Motor neuron (in vitro differentiated cells): Measurements from ENCODE around the gene LRRC47. TPM values are rescaled to one million over a fixed set of nuclear protein-coding genes. Genes with fewer than 3 reads are reported as not detected.
A peak's percentile ranks its signal among the peaks of the same experiment; 100 is the strongest.

ENCODE experiments used
- ATAC-seq, 8 experiments: fragments of 200-7000 bp; cut with Tn5 transposase; replicated peaks in 6 of 8; 2 replicates each; pipeline ENCODE4 v1.8.0; 2021; ENCODE audit warnings: mild to moderate bottlenecking in 8 of 8, moderate library complexity in 8 of 8
- H3K27ac ChIP-seq, 2 donors: fragments of 250-450 bp; sonication (Bioruptor Pico); 2 replicates each; pipeline ENCODE4 v1.9.0; 2021; ENCODE audit warnings: antibody characterized with exemption in 2 of 2, mild to moderate bottlenecking in 2 of 2, moderate library complexity in 1 of 2
- H3K4me1 ChIP-seq, 2 donors: fragments of 250-450 bp; sonication (Bioruptor Pico); replicated peaks in 1 of 2; 2 replicates each; pipeline ENCODE4 v1.6.1; 2021; ENCODE audit warnings: antibody characterized with exemption in 2 of 2, mild to moderate bottlenecking in 2 of 2, moderate library complexity in 1 of 2
- H3K4me3 ChIP-seq, 5 donors: fragments of 250-450 bp; sonication (Bioruptor Pico); 2 replicates each; pipeline ENCODE4 v1.9.0; 2021; ENCODE audit warnings: antibody characterized with exemption in 5 of 5, mild to moderate bottlenecking in 5 of 5, moderate library complexity in 4 of 5
- WGBS, 10 experiments: fragments of 450-650 bp; shearing (Covaris generic); methylation state at CpG; one replicate each; pipeline ENCODE4 v1.0.0; 2022; 5-methylcytosine and 5-hydroxymethylcytosine counted together
- in situ Hi-C, 9 experiments: fragments of 400-800 bp; cut with MboI; loops; one replicate each; pipeline ENCODE4 v1.15.0; 2021; ENCODE audit warnings: low sequenced_read_pairs in 9 of 9, low pct_unique_long_range_greater_than_20kb in 2 of 9; ENCODE audit not compliant: unreplicated experiment in 9 of 9
- total RNA-seq, 8 experiments: library from RNA; unstranded; fragments of 300-600 nt; gene quantifications; 2 replicates each; pipeline versions ENCODE4 v1.2.3 to v1.2.4, GENCODE V29; 2022

LRRC47 gene
- total RNA-seq, 8 experiments from 2014 or later, result 27.4 to 59.1 (median 39.8) TPM

DNA sequence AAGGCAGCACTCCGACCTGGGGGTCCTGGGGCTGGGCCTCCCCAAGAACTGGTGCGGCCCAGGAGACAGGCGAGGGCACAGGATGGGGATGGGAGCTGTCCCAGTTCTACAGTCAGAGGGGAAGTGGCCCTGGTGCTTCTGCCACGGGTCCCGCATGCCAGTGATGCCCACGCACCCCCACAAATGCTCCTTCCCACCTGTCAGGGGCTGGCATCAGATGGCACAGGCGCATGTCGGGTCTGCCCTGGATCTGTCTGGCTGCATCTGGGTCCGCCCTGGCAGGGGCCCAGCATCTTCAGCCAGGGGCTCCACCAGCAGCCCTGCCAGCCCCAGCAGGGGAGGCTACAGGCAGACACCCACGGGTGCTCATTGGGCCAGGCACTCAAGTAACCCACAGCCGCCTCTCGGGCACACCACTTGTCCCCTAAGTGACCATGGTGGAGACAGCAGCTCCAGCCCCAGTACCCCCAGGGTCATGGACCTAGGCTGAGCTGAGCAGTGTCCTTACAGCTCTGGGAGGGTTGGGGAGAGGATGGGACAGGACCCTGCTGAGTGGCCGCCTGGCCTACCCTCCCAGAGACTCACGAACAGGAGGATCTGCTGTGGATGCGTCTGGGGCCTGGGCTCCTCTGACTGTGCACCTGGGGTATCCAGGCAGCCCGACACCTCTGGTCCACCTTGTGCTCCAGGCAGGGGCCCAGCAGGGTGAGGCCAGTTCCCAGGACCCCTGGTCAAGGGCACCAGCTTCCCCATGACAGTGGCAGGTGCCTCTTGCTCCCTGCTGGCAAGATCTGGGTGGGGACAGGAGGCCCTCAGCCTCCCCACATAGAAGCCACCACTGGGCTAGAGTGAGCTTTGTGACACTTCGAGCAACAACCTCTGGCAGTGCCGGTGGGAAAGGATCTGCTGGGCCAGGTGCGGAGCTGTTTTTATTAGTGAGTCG, 18.4 kb downstream of the LRRC47 start:
- no peak overlapping the region for H3K4me3 ChIP-seq
- no peak for ATAC-seq
- H3K27ac ChIP-seq, result no peak overlapping the region
- in situ Hi-C loops, result no loop called here
- 80 to 88% (median 83%) methylated on average over 1 to 6 of the region's 20 CpGs; no CpG with 5 or more reads in 6 of the 10 experiments for WGBS, 10 experiments
- peaks cover 21 to 36% of the 10 kb centered on the region in 2 donors for H3K4me1 ChIP-seq

GRCh38 chr1:3777078-3777547, 19.2 kb downstream of the LRRC47 start:
- no peak for ATAC-seq
- WGBS, 10 experiments, result 80 to 100% (median 100%) methylated on average over 1 to 2 of the region's 10 CpGs; no CpG with 5 or more reads in 7 of the 10 experiments
- Histone ChIP-seq H3K27ac (no peak overlapping the region), H3K4me1 (peaks cover 21 to 40% of the 10 kb centered on the region in 2 donors), H3K4me3 (no peak overlapping the region)
- in situ Hi-C loops, result no loop called here

DNA sequence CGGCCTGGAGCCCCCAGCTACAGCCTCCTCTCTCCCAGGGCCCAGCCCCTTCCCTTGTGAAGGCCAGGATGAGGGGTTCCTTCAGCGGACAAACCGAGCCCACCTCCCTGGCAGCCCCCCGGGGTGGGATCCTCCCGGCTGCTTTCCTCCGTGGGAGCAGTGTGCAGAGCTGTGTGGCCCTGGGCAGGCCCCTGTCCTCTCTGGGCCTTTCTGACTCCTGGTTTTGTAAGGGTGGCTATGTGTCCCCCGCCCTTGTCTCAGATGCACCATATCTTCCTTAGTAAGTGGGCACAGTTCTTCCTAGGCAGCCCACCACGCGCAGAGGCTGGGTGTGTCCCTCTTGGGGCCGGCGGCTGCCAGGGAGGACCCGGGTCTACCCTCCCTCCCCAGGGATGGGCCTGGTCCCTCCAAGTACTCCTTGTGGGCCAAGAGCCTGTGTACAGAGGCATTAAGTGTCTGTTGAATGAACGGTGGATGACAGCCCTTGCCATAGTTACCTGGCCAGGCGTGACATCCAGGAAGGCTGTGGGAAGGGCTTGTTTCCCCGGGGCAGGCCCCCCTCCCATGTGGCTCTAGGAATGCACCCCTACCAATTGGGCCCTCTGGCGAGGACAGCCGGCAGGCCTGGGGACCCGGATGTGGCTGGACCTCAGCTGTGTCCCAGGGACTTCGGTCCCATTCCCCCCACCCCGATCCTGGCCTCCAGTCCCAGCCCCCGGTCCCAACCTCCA, 19.9 kb downstream of the LRRC47 start:
- WGBS, 10 experiments, result 88 to 93% (median 90%) methylated on average over 2 to 14 of the region's 21 CpGs; no CpG with 5 or more reads in 6 of the 10 experiments
- in situ Hi-C loops, result no loop called here
- no peak for ATAC-seq
- Histone ChIP-seq H3K4me1 (peaks cover 29 to 47% of the 10 kb centered on the region in 2 donors), H3K4me3 (no peak overlapping the region), H3K27ac (peak overlapping the region in 1 of 2 donors; percentile 36)

GRCh38 chr1:3775490-3776230, 20.6 kb downstream of the LRRC47 start:
- in situ Hi-C loops, result no loop called here
- Histone ChIP-seq H3K4me3 (no peak overlapping the region), H3K4me1 (peaks cover 32 to 52% of the 10 kb centered on the region in 2 donors), H3K27ac (peak overlapping the region; percentile 14 to 72)
- ATAC-seq, result peak; percentile 4 to 43 (median 38)
- WGBS, 10 experiments, result 0 to 60% (median 21%) methylated on average over 2 to 7 of the region's 27 CpGs; no CpG with 5 or more reads in 4 of the 10 experiments

DNA sequence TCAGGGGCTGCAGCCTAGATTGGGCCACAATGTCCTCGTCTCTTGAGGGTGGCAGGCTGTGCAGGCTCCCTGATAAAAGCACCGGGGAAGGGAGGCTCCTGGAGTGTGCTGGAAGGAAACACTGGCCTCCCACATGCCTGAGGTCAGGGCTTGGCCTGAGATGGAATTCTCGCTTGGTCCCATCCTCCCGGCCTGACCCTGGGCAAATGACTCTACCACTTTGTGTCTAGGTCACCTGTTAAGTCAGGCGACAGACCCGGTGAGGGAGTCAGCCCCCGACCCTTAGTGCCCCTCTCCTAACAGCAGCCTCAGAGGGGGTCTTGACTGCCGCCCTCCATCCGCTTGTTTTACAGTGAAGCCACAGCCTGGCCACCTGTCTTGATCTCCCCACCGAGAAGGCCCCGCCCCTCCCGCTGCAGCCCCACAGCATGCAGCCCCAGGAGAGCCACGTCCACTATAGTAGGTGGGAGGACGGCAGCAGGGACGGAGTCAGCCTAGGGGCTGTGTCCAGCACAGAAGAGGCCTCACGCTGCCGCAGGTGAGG, 21.3 kb downstream of the LRRC47 start:
- ATAC-seq, result peak in 6 of 8 experiments; percentile 3 to 33 (median 24)
- Histone ChIP-seq H3K4me1 (peaks cover 32 to 55% of the 10 kb centered on the region in 2 donors), H3K4me3 (no peak overlapping the region), H3K27ac (peak overlapping the region; percentile 14 to 72)
- in situ Hi-C loops, result no loop called here
- WGBS, 10 experiments, result 30 to 87% (median 47%) methylated on average over 3 to 5 of the region's 17 CpGs; no CpG with 5 or more reads in 6 of the 10 experiments

DNA sequence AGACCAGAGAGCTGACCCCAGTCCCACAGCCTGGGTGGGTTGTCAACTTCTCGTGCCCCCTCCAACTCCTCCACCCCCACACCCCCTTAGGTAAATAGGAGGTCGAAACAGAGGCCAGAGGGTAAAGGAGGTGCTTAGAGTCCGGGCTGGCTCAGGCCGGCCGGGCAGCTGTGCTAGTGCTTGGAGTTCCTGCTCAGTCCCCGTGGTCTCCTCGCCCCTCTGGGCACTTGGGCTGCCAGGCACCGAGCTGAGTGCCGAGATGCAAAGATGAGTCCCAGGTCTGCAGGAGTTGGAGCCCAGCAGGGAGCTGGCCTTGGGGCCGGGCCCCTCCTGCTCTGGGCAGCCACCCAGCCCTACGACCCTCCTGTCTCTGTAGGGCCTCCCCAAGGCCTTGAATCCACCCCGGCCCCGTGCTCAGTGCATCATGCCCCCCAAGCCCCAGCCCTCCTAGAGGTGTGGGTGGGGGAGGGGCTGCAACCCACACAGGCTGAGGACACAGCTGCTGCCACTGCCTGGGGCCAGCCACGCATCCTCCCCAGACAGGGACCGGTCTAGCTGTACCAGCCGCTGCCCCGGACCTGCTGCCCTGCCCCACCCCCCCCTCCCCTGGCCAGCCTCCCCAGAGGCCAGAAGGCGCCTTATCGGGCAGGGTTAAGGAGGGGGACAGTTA, 21.9 kb downstream of the LRRC47 start:
- ATAC-seq, result peak in 5 of 8 experiments; percentile 1 to 4 (median 2)
- peaks cover 32 to 55% of the 10 kb centered on the region in 2 donors for H3K4me1 ChIP-seq
- 67% methylated on average over 4 to 5 of the region's 19 CpGs; no CpG with 5 or more reads in 8 of the 10 experiments for whole genome bisulfite sequencing, 10 experiments
- in situ Hi-C loops, result no loop called here
- H3K27ac ChIP-seq, result peak overlapping the region in 1 of 2 donors; percentile 72
- H3K4me3 ChIP-seq, result no peak overlapping the region

DNA sequence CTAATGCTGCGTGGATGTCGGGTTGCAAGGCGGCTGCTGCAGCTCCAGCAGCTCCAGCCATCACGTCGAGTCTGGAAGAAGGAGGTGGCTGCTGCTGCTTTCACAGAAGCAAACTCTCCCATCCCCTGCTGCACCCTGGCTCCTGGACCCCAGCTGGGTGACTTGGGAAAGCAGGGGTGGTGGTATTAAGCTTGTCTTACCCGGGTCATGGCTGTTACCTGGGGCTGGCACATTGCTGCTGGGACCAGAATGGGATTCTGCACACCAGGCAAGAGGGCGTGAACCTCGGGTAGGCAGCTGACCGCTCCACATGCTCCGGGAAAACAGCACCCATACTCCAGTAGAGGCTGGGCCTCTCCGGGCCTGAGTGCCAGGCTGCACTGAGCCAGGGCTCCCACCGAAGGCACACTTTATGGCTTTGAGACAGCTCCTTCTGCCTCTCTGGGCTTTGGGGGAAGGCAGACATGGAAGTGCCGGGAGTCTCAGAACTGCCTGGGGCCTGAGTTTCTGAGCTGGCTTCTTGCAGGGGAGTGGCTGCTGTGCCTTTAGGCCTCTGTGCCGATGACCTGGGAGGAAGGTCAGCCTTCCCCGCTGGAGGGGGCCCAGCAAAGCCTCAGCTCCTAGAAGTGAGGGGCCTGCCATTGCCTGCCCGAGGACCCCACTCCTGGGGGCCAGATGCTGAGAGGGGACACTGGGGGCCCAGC, 22.6 kb downstream of the LRRC47 start:
- 40 to 88% (median 60%) methylated on average over 1 to 9 of the region's 16 CpGs; no CpG with 5 or more reads in 4 of the 10 experiments for WGBS, 10 experiments
- in situ Hi-C loops, result no loop called here
- H3K4me1 ChIP-seq, result peaks cover 32 to 55% of the 10 kb centered on the region in 2 donors
- H3K4me3 ChIP-seq, result no peak overlapping the region
- ATAC-seq, result no peak
- peak overlapping the region in 1 of 2 donors; percentile 72 for H3K27ac ChIP-seq

DNA sequence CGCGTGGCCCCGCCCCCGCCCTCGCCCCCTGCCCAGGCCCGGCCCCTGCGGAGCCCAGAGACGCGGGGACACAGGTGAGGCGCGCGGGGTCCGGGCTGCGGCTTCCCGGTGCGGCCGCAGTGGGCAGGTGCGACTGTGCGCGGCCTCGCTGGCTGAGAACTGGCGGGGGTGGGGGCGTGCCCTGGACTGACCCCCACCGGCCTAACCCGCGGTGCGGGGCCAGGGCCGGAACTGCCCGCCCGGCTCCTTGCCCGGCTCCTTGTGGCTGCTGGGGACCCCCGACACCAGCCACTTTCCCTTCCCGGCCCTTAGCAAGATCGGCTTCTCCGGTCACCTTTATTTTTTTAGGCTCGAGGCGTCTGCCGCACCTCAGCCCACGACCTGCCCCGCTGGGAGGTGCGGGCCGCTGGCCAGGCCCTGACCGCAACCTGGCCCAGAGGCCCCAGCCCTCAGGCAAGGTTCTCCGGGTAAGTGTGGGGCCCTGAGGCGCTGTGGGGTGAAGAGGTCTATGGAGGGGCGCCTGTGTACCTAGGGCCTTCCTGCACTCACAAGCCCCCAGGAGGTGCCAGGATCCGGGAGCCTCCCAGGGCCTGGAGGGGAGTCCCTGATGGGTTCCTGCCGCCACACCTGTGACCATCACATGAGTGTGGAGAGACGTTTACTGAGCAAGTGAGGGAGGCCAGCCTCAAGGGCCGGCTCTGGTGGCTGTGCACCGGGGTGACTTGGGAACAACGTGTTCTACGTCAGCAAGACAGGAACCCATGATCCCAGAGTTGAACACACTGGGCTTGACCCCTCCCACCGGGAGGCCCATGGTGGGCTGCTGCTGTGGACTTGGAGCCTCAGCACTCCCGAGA, 23.4 kb downstream of the LRRC47 start, which contains the start of gene SMIM1:
Gene SMIM1, plus strand, starts transcription at position 35 of the 857 bp plus-strand sequence. CDS start 2,625 bp downstream, outside the sequence.
- Histone ChIP-seq H3K4me3 (peak within 1 kb of the TSS; percentile 19 to 50 (median 45)), H3K27ac (peak within 1 kb of the TSS in 1 of 2 donors; percentile 26), H3K4me1 (peaks cover 32 to 55% of the 10 kb centered on the region in 2 donors)
- peak in 3 of 8 experiments; percentile 0 to 8 (median 0) for ATAC-seq
- in situ Hi-C loops, result no loop called here
- WGBS, 10 experiments, result 21 to 78% (median 64%) methylated on average over 2 to 23 of the region's 55 CpGs; no CpG with 5 or more reads in 6 of the 10 experiments

- WGBS, 10 experiments, result 3% methylated on average over 8 of the region's 61 CpGs; no CpG with 5 or more reads in 9 of the 10 experiments
- Histone ChIP-seq H3K4me1 (peaks cover 32 to 55% of the 10 kb centered on the region in 2 donors), H3K27ac (peak overlapping the region in 1 of 2 donors; percentile 26), H3K4me3 (peak overlapping the region; percentile 19 to 50 (median 45))
- in situ Hi-C loops, result no loop called here
- ATAC-seq, result peak; percentile 56 to 82 (median 66)
These were observed 24.1 kb downstream of the LRRC47 start for GRCh38 chr1:3772027-3772714.
